IPS-11a (cell line): ENCODE results near the gene PDZD2.
"Not testable (repeated sequence)": the region's sequence is repeated elsewhere in the genome, so short reads cannot be mapped to it uniquely, and the experiment has no call there.

Experiments
- H3K4me3 ChIP-seq: one replicate; pipeline ENCODE4 v1.5.1; 2013; ENCODE audit warnings: low read depth, low read length, control low read depth

The PDZD2 gene

DNA sequence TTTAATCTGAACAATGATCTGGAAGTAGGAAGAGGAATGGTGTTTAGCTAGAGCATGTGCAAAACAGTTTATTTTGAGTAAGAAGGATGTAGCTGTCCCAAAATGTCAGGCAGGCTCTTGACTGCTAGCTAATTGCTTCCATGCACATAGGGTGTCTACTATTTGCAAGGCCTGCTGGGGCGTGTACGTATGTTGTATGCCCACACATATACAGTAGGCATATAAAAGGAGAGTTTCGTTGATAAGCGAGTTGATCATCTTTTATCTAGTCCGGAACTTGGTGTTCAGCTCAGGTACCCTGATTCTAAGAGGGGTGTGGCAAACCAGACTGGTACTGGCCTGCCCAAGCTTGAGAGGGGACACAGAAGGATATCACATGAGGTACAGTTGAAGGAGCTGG, 358.0 kb downstream of the PDZD2 start:
- no peak overlapping the region for H3K4me3 ChIP-seq

- no peak overlapping the region for H3K4me3 ChIP-seq
Measured at GRCh38 chr5:31999470-31999869, 360.5 kb downstream of the PDZD2 start.

- no peak overlapping the region for H3K4me3 ChIP-seq
Measured at GRCh38 chr5:32000731-32001130, 361.8 kb downstream of the PDZD2 start.

DNA sequence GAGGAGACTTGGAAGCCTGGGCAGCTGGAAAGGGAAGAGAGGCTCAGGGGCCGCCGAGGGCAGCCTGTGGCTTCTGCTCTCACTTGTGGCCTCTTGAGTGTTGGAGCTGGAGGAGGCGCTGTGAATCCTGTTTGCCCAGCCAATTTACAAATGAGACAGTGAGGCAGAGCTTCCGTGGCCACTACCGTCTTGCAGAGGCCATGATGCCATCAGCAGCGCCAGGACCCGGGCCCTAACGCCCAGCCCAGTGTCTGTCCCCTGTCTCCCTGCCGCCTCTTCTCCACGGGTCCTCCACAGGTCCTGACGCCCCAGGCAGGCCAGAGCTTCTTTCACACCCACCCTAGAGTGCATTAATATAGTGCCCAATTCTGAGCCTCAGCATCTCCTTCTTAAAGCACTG, 362.4 kb downstream of the PDZD2 start:
- H3K4me3 ChIP-seq = no peak overlapping the region

DNA sequence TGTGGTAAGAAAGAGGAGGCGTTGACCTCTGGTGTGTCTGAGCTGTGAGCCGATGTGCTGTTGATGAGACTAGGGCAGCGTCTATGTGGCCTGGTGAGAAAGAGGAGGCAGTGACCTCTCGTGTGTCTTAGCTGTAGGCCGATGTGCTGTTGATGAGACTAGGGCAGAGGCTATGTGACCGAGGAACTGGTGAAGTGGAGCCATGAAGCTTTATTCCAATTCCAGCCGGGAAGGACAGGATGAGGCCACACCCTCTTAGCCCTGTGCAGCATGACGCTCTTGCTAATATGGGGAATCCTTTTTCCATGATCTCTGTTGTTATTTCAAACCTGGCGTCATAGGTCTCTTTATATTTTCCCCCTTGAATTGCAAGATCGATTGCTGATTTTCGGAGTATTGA, 362.8 kb downstream of the PDZD2 start:
- H3K4me3 ChIP-seq = no peak overlapping the region

DNA sequence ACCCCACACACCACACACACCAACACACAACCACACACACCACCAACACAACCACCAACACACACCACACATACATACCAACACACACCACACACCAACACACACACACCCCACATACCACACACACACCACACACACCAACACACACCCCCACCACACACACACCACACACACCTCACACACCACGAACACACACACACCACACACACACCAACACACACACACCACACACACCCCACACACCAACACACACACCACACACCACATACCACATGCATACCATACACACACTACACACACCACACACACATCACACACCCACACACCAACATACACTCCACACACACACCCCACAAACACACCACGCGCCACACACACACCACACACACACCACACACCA, 363.8 kb downstream of the PDZD2 start:
- no peak overlapping the region for H3K4me3 ChIP-seq

- H3K4me3 ChIP-seq = no peak overlapping the region
Measured at GRCh38 chr5:32003981-32004380, 365.1 kb downstream of the PDZD2 start.

GRCh38 chr5:32004404-32004803, 365.5 kb downstream of the PDZD2 start:
- H3K4me3 ChIP-seq = no peak overlapping the region

GRCh38 chr5:32008746-32009145, 369.8 kb downstream of the PDZD2 start:
- H3K4me3 ChIP-seq = no peak overlapping the region

GRCh38 chr5:32013658-32014057, 374.7 kb downstream of the PDZD2 start:
- H3K4me3 ChIP-seq = no peak overlapping the region

GRCh38 chr5:32014096-32014745, 375.3 kb downstream of the PDZD2 start:
- H3K4me3 ChIP-seq = no peak overlapping the region

- H3K4me3 ChIP-seq = not testable (repeated sequence)
Measured at GRCh38 chr5:32015262-32015661, 376.3 kb downstream of the PDZD2 start.

DNA sequence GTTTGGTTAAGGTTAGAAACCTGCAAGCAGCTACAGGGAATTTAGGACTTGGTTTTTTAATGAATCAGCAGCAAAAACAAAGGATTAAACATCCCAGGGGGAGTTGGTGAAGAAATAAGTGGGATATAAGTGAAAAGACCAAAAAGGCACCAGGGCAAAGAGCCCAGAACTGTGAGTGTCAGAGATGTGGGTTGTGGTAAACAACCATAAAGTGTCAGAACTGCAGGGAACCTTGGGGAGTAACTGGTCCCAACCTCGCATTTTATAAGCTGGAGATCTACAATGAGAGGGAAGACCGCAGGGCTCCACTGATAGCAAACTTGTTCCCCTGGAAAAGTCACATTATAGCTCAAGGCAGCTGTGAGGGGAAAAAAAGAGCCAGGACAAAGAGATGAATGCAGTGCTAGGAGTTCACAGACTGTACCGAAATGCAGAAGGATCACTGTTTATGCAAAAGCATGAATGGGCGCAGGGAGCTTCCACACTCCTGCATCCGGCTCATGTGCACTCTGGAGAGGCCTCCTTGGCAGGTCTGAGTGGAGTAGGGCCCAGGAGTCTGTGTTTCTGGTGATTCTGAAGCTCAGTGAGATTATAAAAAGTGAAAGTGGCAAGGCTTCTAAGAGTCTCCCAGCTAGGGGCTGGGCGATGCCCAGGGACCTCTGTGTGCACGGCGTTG, 378.9 kb downstream of the PDZD2 start:
- H3K4me3 ChIP-seq = no peak overlapping the region

- H3K4me3 ChIP-seq = no peak overlapping the region
Measured at GRCh38 chr5:32018476-32019436, 379.8 kb downstream of the PDZD2 start.

DNA sequence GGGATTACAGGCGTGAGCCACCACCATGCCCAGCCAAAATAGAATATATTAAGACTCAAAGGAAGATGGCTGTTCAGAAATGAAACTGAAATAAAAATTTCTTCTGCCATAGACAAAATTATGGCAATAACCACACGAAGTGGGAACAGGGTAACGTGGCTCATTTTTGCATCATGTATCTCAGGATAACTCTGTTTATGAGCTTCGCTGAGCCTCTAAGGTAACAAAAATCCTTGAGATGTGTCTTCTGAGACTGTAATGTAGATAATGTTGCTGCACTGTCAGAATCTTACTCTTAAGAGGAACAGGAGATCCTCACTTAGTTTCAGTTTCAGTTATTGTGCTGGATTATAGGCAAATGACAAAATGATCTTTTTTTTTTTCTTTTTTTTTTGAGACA, 381.3 kb downstream of the PDZD2 start:
- H3K4me3 ChIP-seq = no peak overlapping the region

GRCh38 chr5:32020946-32021345, 382.0 kb downstream of the PDZD2 start:
- no peak overlapping the region for H3K4me3 ChIP-seq

DNA sequence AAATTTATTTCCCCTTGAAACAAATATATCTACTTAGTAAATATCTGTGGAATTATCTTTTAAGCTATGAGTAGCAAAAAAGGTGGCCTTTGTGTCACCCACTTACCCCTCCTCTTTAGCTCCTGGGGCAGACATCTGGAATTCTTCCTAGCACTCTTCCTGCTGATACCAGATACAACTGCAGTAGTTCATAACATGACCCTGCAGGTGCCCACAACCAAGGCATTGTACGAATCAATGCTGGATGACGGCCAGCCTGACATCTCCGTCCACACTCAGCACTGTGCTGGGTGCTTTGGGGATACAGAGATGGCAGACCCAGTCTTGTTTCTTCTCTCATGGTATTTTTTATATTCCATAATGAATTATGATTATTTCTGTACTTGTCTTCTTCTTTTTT, 382.8 kb downstream of the PDZD2 start:
- H3K4me3 ChIP-seq = no peak overlapping the region

DNA sequence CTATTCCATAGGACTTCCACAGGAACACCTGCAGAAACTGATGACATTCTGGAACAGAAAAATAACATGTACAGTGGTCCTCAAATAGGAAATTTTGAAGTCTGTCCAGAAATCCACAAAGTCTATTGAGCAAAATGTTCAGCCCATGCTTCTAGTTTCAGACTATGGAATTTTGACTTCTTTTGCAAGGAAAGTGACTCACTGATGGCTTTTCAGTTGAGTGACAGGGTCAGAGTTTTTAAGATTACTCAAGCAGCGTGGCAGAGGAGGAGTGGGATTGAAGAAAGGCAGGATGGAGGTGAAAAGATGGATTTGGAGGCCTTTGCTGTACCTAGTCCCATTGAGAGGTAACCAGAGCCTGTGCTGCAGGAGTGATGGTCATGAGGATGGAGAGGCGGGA, 383.7 kb downstream of the PDZD2 start:
- no peak overlapping the region for H3K4me3 ChIP-seq

- H3K4me3 ChIP-seq = no peak overlapping the region
Measured at GRCh38 chr5:32023816-32024215, 384.9 kb downstream of the PDZD2 start.

- no peak overlapping the region for H3K4me3 ChIP-seq
Measured at GRCh38 chr5:32024751-32025150, 385.8 kb downstream of the PDZD2 start.

DNA sequence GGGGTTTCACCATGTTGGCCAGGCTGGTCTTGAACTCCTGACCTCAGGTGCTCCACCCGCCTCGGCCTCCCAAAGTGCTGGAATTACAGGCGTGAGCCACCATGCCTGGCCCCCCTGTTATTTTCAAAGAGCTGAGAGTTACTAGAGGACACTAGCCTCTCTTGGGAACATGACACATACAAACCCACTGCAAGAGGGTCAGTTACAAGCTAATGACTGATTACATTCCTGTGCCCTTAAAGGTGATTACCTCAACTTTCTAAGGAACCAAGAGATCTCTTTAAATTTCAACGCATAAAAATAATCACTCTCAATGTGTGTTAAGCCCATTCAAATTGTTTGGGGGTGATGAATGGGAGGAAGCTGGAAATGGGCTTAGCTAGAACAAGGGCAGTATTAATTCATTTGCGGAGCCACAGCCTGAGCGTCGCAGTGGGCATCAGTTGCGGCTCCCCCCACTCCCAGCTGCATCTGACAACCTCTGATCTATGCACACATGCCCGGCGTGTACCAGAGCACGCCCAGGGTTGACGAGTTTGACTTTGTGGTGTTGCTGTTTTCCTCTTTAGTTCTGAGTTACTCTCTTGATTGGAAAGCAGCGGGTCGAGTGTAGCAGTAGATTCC, 388.3 kb downstream of the PDZD2 start:
- H3K4me3 ChIP-seq = no peak overlapping the region
